GM21717 (cell line): ENCODE results near the gene SDHAF1.
A peak's percentile ranks its signal among the peaks of the same experiment; 100 is the strongest.
"Not testable (repeated sequence)": the region's sequence is repeated elsewhere in the genome, so short reads cannot be mapped to it uniquely, and the experiment has no call there.

Experiments used
- ATAC-seq: cut with Tn5 transposase; IDR thresholded peaks from one replicate; pipeline ENCODE4 v1.9.1; 2021; ENCODE audit warnings: mild to moderate bottlenecking, moderate library complexity; ENCODE audit not compliant: unreplicated experiment

Gene SDHAF1

DNA sequence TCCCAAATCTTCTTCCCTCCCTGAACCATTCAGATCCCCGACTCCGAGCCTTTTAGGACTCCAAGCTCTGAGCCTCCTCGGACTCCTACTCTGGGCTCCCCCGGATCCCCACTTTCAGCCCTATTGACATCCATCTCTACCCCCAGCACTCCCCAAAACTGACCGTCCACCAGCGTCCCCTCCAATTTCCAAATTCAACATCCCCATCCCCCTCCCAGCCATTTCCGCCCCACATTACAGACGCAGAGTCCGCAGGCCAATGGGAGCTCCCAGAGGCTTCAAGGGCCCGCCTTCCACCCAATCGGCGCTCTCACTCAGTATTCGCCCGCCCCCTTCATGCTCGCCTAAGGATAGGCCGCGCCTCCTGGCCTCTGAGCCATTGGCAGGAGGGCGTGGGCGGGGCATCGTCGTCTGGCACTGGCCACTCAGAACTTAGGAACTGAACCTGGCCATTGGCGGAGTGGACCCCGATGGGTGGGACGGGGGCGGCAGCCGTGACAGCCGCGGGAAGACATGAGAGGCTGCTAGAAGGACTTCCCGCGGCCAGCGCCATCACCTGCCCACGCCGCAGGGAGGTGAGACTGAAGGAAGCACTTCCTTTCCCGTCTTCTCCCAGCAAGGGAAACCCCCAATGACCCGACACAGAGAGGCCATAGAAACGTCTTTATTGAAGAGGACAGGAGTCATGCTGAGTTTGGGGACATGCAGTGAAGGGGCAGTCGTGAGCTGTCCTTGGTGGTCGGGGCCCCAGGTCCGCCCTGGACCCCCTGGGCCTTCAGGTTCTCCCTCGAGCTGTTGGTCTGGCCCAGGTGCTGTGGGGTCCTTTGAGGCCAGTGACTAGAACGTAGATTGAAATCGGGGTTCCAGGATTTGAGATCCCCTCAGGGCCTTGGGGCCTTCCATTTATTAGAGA is 19.3 kb downstream of the SDHAF1 start, which contains the start of gene ALKBH6:
Gene ALKBH6, minus strand, starts transcription at position 202 of the 913 bp plus-strand sequence. CDS start 816 bp downstream, outside the sequence.
- ATAC-seq: peak; percentile 91

GRCh38 chr19:36019061-36019670 is 24.2 kb downstream of the SDHAF1 start:
- no peak for ATAC-seq

DNA sequence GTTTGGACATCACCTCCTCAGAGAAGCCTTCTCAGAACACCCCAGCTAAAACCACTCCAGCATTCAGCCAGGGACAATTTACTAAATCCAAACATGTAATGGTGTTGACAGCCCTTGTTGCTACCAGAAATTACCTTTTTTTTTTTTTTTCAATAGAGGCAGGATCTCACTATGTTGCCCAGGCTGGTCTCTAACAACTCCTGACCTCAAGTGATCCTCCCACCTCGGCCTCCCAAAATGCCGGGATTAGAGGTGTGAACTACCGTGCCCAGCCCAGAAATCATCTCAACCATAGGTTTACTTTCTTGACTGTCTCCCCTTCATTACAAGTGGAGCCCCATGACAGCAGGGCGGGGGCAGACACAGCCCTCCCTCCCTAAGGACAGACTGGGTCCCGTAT is 28.4 kb downstream of the SDHAF1 start:
- no peak for ATAC-seq

- ATAC-seq: no peak
Observed at GRCh38 chr19:36025541-36025940, 30.6 kb downstream of the SDHAF1 start.

GRCh38 chr19:36026091-36026876 is 31.3 kb downstream of the SDHAF1 start:
- ATAC-seq: no peak

- ATAC-seq: no peak
Observed at GRCh38 chr19:36027696-36028095, 32.7 kb downstream of the SDHAF1 start.

- ATAC-seq: no peak
Observed at GRCh38 chr19:36028313-36029041, 33.5 kb downstream of the SDHAF1 start.

- ATAC-seq: no peak
Observed at GRCh38 chr19:36030264-36031148, 35.5 kb downstream of the SDHAF1 start.

DNA sequence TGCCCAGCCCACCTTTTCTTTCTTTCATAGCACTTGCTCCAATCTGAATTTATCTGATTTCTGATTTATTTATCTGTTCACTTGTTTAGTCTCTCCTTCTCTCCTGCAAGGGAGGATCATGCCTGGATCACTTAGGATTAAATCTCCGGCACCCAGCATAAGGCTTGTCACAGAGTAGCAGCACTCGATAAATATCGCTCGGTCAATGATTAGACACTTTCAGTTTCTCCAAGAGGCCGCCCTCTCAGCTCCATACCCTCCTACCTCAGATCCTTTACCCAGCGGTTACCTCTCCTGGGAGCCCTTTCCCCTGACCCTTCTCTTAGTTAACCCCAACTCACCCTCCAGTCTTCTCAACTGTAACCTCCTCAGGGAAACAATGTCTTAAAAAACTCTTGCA is 36.3 kb downstream of the SDHAF1 start:
- no peak for ATAC-seq

GRCh38 chr19:36032251-36033104 is 37.5 kb downstream of the SDHAF1 start, which contains the start of gene CLIP3:
Gene CLIP3, minus strand, starts transcription at chr19:36032873. Its CDS starts 516 bp downstream, at chr19:36032357.
- ATAC-seq: no peak

DNA sequence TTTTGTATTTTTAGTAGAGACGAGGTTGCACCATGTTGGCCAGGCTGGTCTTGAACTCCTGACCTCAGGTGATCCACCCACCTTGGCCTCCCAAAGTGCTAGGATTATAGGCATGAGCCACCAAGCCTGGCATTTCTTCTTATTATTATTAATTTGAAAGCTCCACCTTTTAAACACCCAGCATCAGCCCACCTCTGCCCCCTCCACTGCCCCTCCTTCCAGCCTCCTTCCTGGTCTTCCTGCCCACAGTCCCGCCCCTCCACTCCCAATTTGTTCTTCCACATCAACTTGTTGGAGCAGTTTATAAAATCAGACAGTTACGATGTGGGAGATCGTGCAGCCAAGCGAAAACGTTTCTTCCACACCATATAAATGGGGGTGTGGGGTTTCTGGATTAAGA is 45.5 kb downstream of the SDHAF1 start:
- no peak for ATAC-seq

DNA sequence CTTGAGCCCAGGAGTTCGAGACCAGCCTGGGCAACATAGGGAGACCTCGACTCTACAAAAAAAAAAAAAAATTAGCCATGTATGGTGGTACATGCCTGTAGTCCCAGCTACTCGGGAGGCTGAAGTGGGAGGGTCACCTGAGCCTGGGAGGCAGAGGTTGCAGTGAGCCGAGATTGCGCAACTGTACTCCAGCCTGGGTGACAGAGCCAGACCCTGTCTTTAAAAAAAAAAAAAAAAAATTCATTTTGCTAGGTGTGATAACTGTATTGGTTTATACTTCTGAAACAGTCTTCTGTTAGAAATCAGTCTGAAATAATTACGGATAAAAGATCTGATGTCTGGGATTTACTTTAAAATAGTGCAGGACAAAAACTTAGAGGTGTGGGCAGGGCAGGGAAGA is 46.1 kb downstream of the SDHAF1 start:
- ATAC-seq: not testable (repeated sequence)

GRCh38 chr19:36041831-36042230 is 46.8 kb downstream of the SDHAF1 start:
- ATAC-seq: no peak

DNA sequence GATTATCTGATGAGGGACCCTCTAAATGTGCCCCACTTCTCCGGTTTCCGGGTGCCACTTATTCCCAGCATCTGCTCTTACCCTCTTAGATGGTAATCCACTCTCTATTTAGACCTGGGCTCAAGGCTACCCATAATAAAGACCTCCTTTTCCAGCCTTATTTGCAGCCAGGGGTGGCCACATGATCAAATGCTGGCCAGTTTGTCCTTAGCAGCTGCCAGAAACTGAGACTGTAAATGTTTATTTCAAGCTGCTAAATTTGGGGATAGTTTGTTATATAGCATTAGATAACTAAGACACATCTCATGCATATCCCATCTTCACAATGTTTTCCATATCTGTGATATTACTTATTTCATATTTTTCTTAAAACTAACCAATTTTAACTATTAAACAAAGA is 49.0 kb downstream of the SDHAF1 start:
- ATAC-seq: no peak
